Skeletal muscle satellite cell (primary cell): ENCODE data around the gene ZNF691.
A peak's percentile ranks its signal among the peaks of the same experiment; 100 is the strongest.

Source experiments
- H3K27me3 ChIP-seq: 2 replicates; pipeline ENCODE4 v1.7.0; 2013; ENCODE audit warnings: low read length; ENCODE audit not compliant: control insufficient read depth, insufficient read depth
- H3K36me3 ChIP-seq: 2 replicates; pipeline ENCODE4 v1.7.0; 2013; ENCODE audit warnings: mild to moderate bottlenecking, control low read depth, low read length; ENCODE audit not compliant: insufficient read depth
- H3K4me1 ChIP-seq: 2 replicates; pipeline ENCODE4 v1.7.0; 2013; ENCODE audit warnings: low read length; ENCODE audit not compliant: control insufficient read depth, insufficient read depth
- H3K4me2 ChIP-seq: 2 replicates; pipeline ENCODE4 v1.7.0; 2013; ENCODE audit warnings: mild to moderate bottlenecking, low read length
- H3K4me3 ChIP-seq: 2 replicates; pipeline ENCODE4 v1.7.0; 2013; ENCODE audit warnings: low read length
- H3K9ac ChIP-seq: 2 replicates; pipeline ENCODE4 v1.7.0; 2013; ENCODE audit warnings: mild to moderate bottlenecking, low read depth, low read length, moderate library complexity
- H3K9me3 ChIP-seq: replicated peaks from 2 replicates; pipeline ENCODE4 v1.7.0; 2013; ENCODE audit warnings: mild to moderate bottlenecking, control low read depth, low read length

ZNF691 gene

GRCh38 chr1:42817440-42817767 is 29.0 kb upstream of the ZNF691 start:
- no peaks in the 10 kb centered on the region for H3K36me3 ChIP-seq
- peak overlapping the region; percentile 99 for H3K4me3 ChIP-seq
- no peaks in the 10 kb centered on the region for H3K9me3 ChIP-seq
- peaks cover 16% of the 10 kb centered on the region for H3K4me1 ChIP-seq
- no peaks in the 10 kb centered on the region for H3K27me3 ChIP-seq
- peak overlapping the region; percentile 99 for H3K9ac ChIP-seq
- peak overlapping the region; percentile 84 for H3K4me2 ChIP-seq

- H3K9ac ChIP-seq, result peak overlapping the region; percentile 99
- peak overlapping the region; percentile 99 for H3K4me3 ChIP-seq
- H3K36me3 ChIP-seq, result no peaks in the 10 kb centered on the region
- peaks cover 21% of the 10 kb centered on the region for H3K4me1 ChIP-seq
- H3K27me3 ChIP-seq, result no peaks in the 10 kb centered on the region
- H3K9me3 ChIP-seq, result no peaks in the 10 kb centered on the region
- peak overlapping the region; percentile 84 for H3K4me2 ChIP-seq
Measured at GRCh38 chr1:42817976-42818375, 28.4 kb upstream of the ZNF691 start.

- H3K4me1 ChIP-seq, result peaks cover 22% of the 10 kb centered on the region
- H3K4me3 ChIP-seq, result no peak overlapping the region
- H3K4me2 ChIP-seq, result no peak overlapping the region
- no peaks in the 10 kb centered on the region for H3K9me3 ChIP-seq
- H3K36me3 ChIP-seq, result no peaks in the 10 kb centered on the region
- no peak overlapping the region for H3K9ac ChIP-seq
- H3K27me3 ChIP-seq, result no peaks in the 10 kb centered on the region
Measured at GRCh38 chr1:42820813-42821212, 25.6 kb upstream of the ZNF691 start.

GRCh38 chr1:42821690-42822089 is 24.7 kb upstream of the ZNF691 start:
- no peaks in the 10 kb centered on the region for H3K27me3 ChIP-seq
- H3K9me3 ChIP-seq, result no peaks in the 10 kb centered on the region
- no peaks in the 10 kb centered on the region for H3K36me3 ChIP-seq
- no peak overlapping the region for H3K4me2 ChIP-seq
- peaks cover 13% of the 10 kb centered on the region for H3K4me1 ChIP-seq
- H3K4me3 ChIP-seq, result no peak overlapping the region
- H3K9ac ChIP-seq, result no peak overlapping the region

GRCh38 chr1:42822800-42823392 is 23.5 kb upstream of the ZNF691 start:
- Histone ChIP-seq H3K27me3 (no peaks in the 10 kb centered on the region), H3K4me2 (peak overlapping the region; percentile 19), H3K4me3 (no peak overlapping the region), H3K9me3 (no peaks in the 10 kb centered on the region), H3K9ac (no peak overlapping the region), H3K36me3 (no peaks in the 10 kb centered on the region), H3K4me1 (peaks cover 10% of the 10 kb centered on the region)

GRCh38 chr1:42824481-42825035 is 21.9 kb upstream of the ZNF691 start:
- Histone ChIP-seq H3K4me3 (no peak overlapping the region), H3K36me3 (peaks cover 6% of the 10 kb centered on the region), H3K9me3 (no peaks in the 10 kb centered on the region), H3K9ac (no peak overlapping the region), H3K27me3 (no peaks in the 10 kb centered on the region), H3K4me1 (peaks cover 7% of the 10 kb centered on the region), H3K4me2 (no peak overlapping the region)

GRCh38 chr1:42825036-42825851 is 21.2 kb upstream of the ZNF691 start:
- H3K36me3 ChIP-seq, result peaks cover 13% of the 10 kb centered on the region
- no peak overlapping the region for H3K4me3 ChIP-seq
- peaks cover 7% of the 10 kb centered on the region for H3K4me1 ChIP-seq
- no peak overlapping the region for H3K9ac ChIP-seq
- no peaks in the 10 kb centered on the region for H3K9me3 ChIP-seq
- no peaks in the 10 kb centered on the region for H3K27me3 ChIP-seq
- no peak overlapping the region for H3K4me2 ChIP-seq

GRCh38 chr1:42830631-42831030 is 15.8 kb upstream of the ZNF691 start:
- H3K27me3 ChIP-seq, result no peaks in the 10 kb centered on the region
- H3K4me2 ChIP-seq, result no peak overlapping the region
- H3K9me3 ChIP-seq, result no peaks in the 10 kb centered on the region
- no peaks in the 10 kb centered on the region for H3K4me1 ChIP-seq
- peaks cover 20% of the 10 kb centered on the region for H3K36me3 ChIP-seq
- no peak overlapping the region for H3K4me3 ChIP-seq
- H3K9ac ChIP-seq, result no peak overlapping the region

- Histone ChIP-seq H3K9me3 (no peaks in the 10 kb centered on the region), H3K4me1 (no peaks in the 10 kb centered on the region)
Measured at GRCh38 chr1:42831273-42831672, 15.1 kb upstream of the ZNF691 start.

GRCh38 chr1:42832641-42833240 is 13.7 kb upstream of the ZNF691 start:
- H3K27me3 ChIP-seq, result no peaks in the 10 kb centered on the region
- H3K36me3 ChIP-seq, result peaks cover 22% of the 10 kb centered on the region
- H3K9me3 ChIP-seq, result no peaks in the 10 kb centered on the region
- no peak overlapping the region for H3K9ac ChIP-seq
- no peaks in the 10 kb centered on the region for H3K4me1 ChIP-seq
- no peak overlapping the region for H3K4me2 ChIP-seq
- no peak overlapping the region for H3K4me3 ChIP-seq

More at GRCh38 chr1:42831273-42831672, 15.1 kb upstream of the ZNF691 start:
- no peak overlapping the region for H3K4me2 ChIP-seq
- H3K9ac ChIP-seq, result no peak overlapping the region
- H3K36me3 ChIP-seq, result peaks cover 22% of the 10 kb centered on the region
- no peak overlapping the region for H3K4me3 ChIP-seq
- no peaks in the 10 kb centered on the region for H3K27me3 ChIP-seq

- Histone ChIP-seq H3K36me3 (peaks cover 19% of the 10 kb centered on the region), H3K27me3 (no peaks in the 10 kb centered on the region), H3K4me2 (no peak overlapping the region), H3K4me3 (no peak overlapping the region), H3K9me3 (no peaks in the 10 kb centered on the region), H3K4me1 (no peaks in the 10 kb centered on the region), H3K9ac (no peak overlapping the region)
Measured at GRCh38 chr1:42833981-42834380, 12.4 kb upstream of the ZNF691 start.
